ENCODE measurements around the gene SCARF2.

SCARF2 gene

GRCh38 chr22:20450551-20450906 is 12.9 kb upstream of the SCARF2 start:
- TF ChIP-seq CTCF (conservative IDR thresholded peaks at IDR 0.05; ENCODE audit: low read length), result no peak
- no peak overlapping the region for H3K4me3 ChIP-seq (ENCODE audit: low read length)
- DNase-seq (ENCODE audit: low read depth), result no peak

- H3K4me3 ChIP-seq (ENCODE audit: low read length), result no peak overlapping the region
- TF ChIP-seq CTCF (conservative IDR thresholded peaks at IDR 0.05; ENCODE audit: low read length), result no peak
- DNase-seq (ENCODE audit: low read depth), result no peak
These were observed 12.4 kb upstream of the SCARF2 start for GRCh38 chr22:20449819-20450550.

- no peak for DNase-seq (ENCODE audit: low read depth)
- H3K4me3 ChIP-seq (ENCODE audit: low read length), result no peak overlapping the region
- TF ChIP-seq CTCF (conservative IDR thresholded peaks at IDR 0.05; ENCODE audit: low read length), result no peak
These were observed 11.0 kb upstream of the SCARF2 start for GRCh38 chr22:20448630-20449029.

- H3K4me3 ChIP-seq (ENCODE audit: low read length), result no peak overlapping the region
- TF ChIP-seq CTCF (conservative IDR thresholded peaks at IDR 0.05; ENCODE audit: low read length), result no peak
- DNase-seq (ENCODE audit: low read depth), result no peak
These were observed 8.9 kb upstream of the SCARF2 start for GRCh38 chr22:20446383-20446970.

GRCh38 chr22:20444325-20444724 is 6.7 kb upstream of the SCARF2 start:
- TF ChIP-seq CTCF (conservative IDR thresholded peaks at IDR 0.05; ENCODE audit: low read length), result no peak
- no peak for DNase-seq (ENCODE audit: low read depth)
- no peak overlapping the region for H3K4me3 ChIP-seq (ENCODE audit: low read length)

GRCh38 chr22:20442485-20443284 is 5.1 kb upstream of the SCARF2 start:
- no peak for TF ChIP-seq CTCF (conservative IDR thresholded peaks at IDR 0.05; ENCODE audit: low read length)
- DNase-seq (ENCODE audit: low read depth), result no peak
- no peak overlapping the region for H3K4me3 ChIP-seq (ENCODE audit: low read length)
